KMS-11 (cell line): Measurements from ENCODE around the gene KMT2E.
A peak's percentile ranks its signal among the peaks of the same experiment; 100 is the strongest.
"Not testable (repeated sequence)": the region's sequence is repeated elsewhere in the genome, so short reads cannot be mapped to it uniquely, and the experiment has no call there.

Source experiments
- H2AFZ ChIP-seq: fragments of 200-600 bp; sonication (generic); 2 replicates; pipeline ENCODE4 v1.6.1; 2016; ENCODE audit warnings: antibody characterized with exemption, mixed run types, low read depth
- H3K27ac ChIP-seq: fragments of 200-600 bp; sonication (generic); 2 replicates; pipeline ENCODE4 v1.6.1; 2016; ENCODE audit warnings: mild to moderate bottlenecking, mixed run types
- H3K27me3 ChIP-seq: fragments of 200-600 bp; sonication (generic); 2 replicates; pipeline ENCODE4 v1.6.1; 2017; ENCODE audit warnings: mild to moderate bottlenecking, low read depth, mixed run types, moderate library complexity; ENCODE audit not compliant: insufficient read depth
- H3K36me3 ChIP-seq: fragments of 200-600 bp; sonication (generic); 2 replicates; pipeline ENCODE4 v1.6.1; 2017; ENCODE audit warnings: mild to moderate bottlenecking, mixed run types; ENCODE audit not compliant: insufficient read depth
- H3K4me1 ChIP-seq: fragments of 200-600 bp; sonication (generic); 2 replicates; pipeline ENCODE4 v1.6.1; 2016; ENCODE audit warnings: mild to moderate bottlenecking, low read depth, mixed run types; ENCODE audit not compliant: poor library complexity, severe bottlenecking
- H3K4me2 ChIP-seq: fragments of 200-600 bp; sonication (generic); 2 replicates; pipeline ENCODE4 v1.7.0; 2016; ENCODE audit warnings: mild to moderate bottlenecking, mixed run types
- H3K4me3 ChIP-seq: fragments of 200-600 bp; sonication (generic); IDR thresholded peaks from 2 replicates; pipeline ENCODE4 v1.6.1; 2017; ENCODE audit warnings: low read depth, low read length, mixed read lengths; ENCODE audit not compliant: insufficient read depth
- H3K79me2 ChIP-seq: fragments of 200-600 bp; sonication (generic); 2 replicates; pipeline ENCODE4 v1.6.1; 2016; ENCODE audit warnings: low read depth, mixed run types; ENCODE audit not compliant: insufficient read depth
- H3K9ac ChIP-seq: fragments of 200-600 bp; sonication (generic); 2 replicates; pipeline ENCODE4 v1.6.1; 2016; ENCODE audit warnings: mild to moderate bottlenecking, mixed run types
- H4K20me1 ChIP-seq: fragments of 200-600 bp; sonication (generic); 2 replicates; pipeline ENCODE4 v1.6.1; 2016; ENCODE audit warnings: mild to moderate bottlenecking, mixed run types; ENCODE audit not compliant: insufficient read depth
- TF ChIP-seq, protein P1 (sequence below): fragments of 200-600 bp; sonication (generic); conservative IDR thresholded peaks from 2 replicates; pipeline ENCODE4 v1.6.1; 2017; ENCODE audit warnings: low read depth, mild to moderate bottlenecking, antibody characterized with exemption, low read length, moderate library complexity, mixed read lengths

Gene KMT2E

DNA sequence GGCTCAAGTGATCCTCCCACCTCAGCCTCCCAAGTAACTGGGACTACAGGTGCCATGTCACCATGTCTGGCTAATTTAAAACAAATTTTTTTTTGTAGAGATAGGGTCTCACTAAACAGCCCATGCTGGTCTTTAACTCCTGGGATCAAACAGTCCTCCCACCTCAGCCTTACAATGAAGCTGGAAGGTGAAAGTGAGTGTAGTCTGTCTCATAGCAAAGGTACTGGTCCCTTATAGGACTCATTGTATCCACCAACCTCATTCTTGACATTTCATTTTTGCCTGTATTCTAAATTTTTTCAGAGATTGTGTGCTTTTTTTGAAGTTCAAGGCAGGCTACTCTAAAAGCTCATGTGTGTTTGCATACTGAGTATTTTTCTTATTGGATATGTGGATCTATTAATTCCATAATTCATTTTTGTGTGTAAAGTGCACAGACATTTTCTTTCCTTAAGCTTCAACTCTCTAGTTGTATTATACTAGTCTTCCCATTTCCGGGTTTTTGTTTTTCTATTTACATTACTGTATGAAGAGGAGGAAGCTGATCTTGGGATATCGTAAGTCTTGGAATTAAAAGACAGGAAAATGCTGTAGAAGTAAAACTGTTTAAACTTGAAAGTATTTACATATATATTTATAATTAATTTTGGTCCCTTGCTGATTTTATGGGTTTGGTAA lies 13.3 kb downstream of the KMT2E start:
- Histone ChIP-seq H3K36me3 (no peaks in the 10 kb centered on the region), H3K27me3 (no peaks in the 10 kb centered on the region), H3K27ac (no peak overlapping the region), H3K79me2 (peaks cover 100% of the 10 kb centered on the region), H3K4me1 (peaks cover 74% of the 10 kb centered on the region), H4K20me1 (peaks cover 85% of the 10 kb centered on the region), H3K9ac (no peak overlapping the region), H3K4me2 (no peak overlapping the region), H2AFZ (no peak overlapping the region), H3K4me3 (no peak overlapping the region)
- TF ChIP-seq, protein P1, sequence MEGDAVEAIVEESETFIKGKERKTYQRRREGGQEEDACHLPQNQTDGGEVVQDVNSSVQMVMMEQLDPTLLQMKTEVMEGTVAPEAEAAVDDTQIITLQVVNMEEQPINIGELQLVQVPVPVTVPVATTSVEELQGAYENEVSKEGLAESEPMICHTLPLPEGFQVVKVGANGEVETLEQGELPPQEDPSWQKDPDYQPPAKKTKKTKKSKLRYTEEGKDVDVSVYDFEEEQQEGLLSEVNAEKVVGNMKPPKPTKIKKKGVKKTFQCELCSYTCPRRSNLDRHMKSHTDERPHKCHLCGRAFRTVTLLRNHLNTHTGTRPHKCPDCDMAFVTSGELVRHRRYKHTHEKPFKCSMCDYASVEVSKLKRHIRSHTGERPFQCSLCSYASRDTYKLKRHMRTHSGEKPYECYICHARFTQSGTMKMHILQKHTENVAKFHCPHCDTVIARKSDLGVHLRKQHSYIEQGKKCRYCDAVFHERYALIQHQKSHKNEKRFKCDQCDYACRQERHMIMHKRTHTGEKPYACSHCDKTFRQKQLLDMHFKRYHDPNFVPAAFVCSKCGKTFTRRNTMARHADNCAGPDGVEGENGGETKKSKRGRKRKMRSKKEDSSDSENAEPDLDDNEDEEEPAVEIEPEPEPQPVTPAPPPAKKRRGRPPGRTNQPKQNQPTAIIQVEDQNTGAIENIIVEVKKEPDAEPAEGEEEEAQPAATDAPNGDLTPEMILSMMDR: no peak

DNA sequence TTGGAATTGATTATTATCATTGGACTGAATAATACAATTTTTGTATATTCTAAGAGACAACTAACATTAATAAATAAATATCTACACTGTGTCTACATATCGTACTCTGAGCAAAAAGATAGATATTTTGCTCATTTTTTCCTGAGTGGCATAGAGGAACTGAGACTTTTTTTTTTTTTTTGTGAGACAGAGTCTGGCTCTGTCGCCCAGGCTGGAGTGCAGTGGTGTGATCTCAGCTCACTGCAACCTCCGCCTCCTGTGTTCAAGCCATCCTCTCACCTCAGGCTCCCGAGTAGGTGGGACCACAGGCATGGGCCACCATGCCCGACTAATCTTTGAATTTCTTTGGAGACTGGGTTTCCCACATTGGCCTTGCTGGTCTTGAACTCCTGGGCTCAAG lies 14.0 kb downstream of the KMT2E start:
- H2AFZ ChIP-seq: no peak overlapping the region
- peaks cover 78% of the 10 kb centered on the region for H4K20me1 ChIP-seq

DNA sequence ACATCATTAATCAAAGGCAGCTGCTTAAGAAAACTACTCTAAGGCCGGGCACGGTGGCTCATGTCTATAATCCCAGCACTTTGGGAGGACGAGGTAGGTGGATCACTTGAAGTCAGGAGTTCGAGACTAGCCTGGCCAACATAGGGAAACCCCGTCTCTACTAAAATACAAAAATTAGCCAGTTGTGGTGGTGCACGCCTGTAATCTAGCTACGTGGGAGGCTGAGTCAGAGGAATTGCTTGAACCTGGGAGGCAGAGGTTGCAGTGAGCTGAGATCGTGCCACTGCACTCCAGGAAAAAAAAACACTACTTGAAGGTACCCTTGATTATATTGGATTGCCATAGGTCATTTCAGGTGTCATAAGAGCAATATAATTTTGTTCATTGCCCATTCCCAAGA lies 14.9 kb downstream of the KMT2E start:
- H3K27me3 ChIP-seq, H3K9ac ChIP-seq, H3K36me3 ChIP-seq, H3K27ac ChIP-seq, H3K4me3 ChIP-seq, H2AFZ ChIP-seq: not testable (repeated sequence)
- Histone ChIP-seq H3K79me2 (peaks cover 100% of the 10 kb centered on the region), H4K20me1 (peaks cover 76% of the 10 kb centered on the region), H3K4me1 (peaks cover 76% of the 10 kb centered on the region), H3K4me2 (0 out of 2 replicates have a peak overlapping the region, but pooled peaks have one; percentile 3)

More for the DNA sequence above, 14.0 kb downstream of the KMT2E start:
- TF ChIP-seq, protein P1: no peak
- H3K9ac ChIP-seq: no peak overlapping the region
- no peak overlapping the region for H3K4me2 ChIP-seq
- H3K27ac ChIP-seq: no peak overlapping the region
- H3K36me3 ChIP-seq: no peaks in the 10 kb centered on the region
- H3K79me2 ChIP-seq: peaks cover 100% of the 10 kb centered on the region
- H3K4me3 ChIP-seq: no peak overlapping the region
- peaks cover 74% of the 10 kb centered on the region for H3K4me1 ChIP-seq
- no peaks in the 10 kb centered on the region for H3K27me3 ChIP-seq

DNA sequence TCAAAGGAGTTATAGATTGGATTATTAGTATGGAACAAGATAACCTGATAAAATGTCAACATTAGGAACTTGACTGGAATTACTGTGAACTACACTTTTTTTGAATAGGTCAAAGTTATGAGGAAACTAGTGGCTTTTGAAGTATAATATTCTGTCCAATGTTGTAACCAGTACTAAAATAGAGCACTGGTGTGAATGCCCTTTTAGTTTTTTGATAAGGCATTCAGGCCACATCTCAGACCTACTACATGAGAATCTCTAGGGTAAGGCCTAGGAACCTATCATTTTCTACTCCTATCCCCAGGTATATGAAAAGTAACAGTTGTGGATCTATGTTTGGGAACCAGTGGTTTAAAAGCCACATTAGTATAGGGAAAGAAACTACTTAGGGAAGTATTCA lies 16.4 kb downstream of the KMT2E start:
- Histone ChIP-seq H4K20me1 (peaks cover 72% of the 10 kb centered on the region), H3K9ac (no peak overlapping the region), H3K27me3 (no peaks in the 10 kb centered on the region), H3K4me2 (no peak overlapping the region), H3K4me1 (peaks cover 74% of the 10 kb centered on the region), H2AFZ (no peak overlapping the region), H3K36me3 (no peaks in the 10 kb centered on the region), H3K79me2 (peaks cover 98% of the 10 kb centered on the region), H3K4me3 (no peak overlapping the region), H3K27ac (no peak overlapping the region)
- TF ChIP-seq, protein P1: no peak

DNA sequence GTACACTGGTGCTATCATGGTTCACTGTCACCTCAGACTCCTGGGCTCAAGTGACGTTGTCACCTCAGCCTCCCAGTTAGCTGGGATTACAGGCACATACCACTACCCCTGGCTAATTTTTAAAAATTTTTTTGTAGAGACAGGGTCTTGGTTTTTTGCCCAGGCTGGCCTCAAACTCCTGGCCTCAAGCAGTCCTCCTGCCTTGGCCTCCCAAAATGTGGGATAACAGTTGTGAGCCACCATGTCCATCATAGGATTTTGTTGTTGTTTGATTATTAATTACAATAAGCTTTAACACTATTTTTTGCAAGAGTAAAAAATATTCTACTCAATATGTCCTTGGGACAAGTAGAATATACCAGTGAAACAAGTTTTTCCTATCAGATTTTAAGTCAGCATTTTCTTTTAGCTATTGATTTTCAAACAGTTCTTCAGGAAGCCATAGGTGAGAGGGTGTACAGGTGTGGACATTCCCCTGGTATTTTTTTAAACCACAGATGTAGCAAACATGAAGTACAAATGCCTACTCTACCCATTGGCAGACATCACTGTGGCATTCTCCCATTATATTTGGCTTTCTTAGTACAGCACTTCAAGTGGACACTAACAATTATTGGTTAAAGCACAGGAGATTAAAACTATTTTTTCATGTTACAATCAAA lies 18.7 kb downstream of the KMT2E start:
- H3K4me2 ChIP-seq: no peak overlapping the region; the same call in 1 of the 2 replicates
- H3K27me3 ChIP-seq: no peaks in the 10 kb centered on the region
- H3K79me2 ChIP-seq: peaks cover 98% of the 10 kb centered on the region
- H3K27ac ChIP-seq: no peak overlapping the region
- peaks cover 74% of the 10 kb centered on the region for H3K4me1 ChIP-seq
- no peak overlapping the region for H2AFZ ChIP-seq
- H3K4me3 ChIP-seq: no peak overlapping the region
- peaks cover 70% of the 10 kb centered on the region for H4K20me1 ChIP-seq
- no peak overlapping the region for H3K9ac ChIP-seq
- TF ChIP-seq, protein P1: no peak
- no peaks in the 10 kb centered on the region for H3K36me3 ChIP-seq
